GM23338 (cell line): Measurements from ENCODE around the gene NTM. TPM values are rescaled to one million over a fixed set of nuclear protein-coding genes. Genes with fewer than 3 reads are reported as not detected.

Source experiments
- ATAC-seq: fragments of 200-7000 bp; cut with Tn5 transposase; 3 replicates; pipeline ENCODE4 v1.9.1; 2020
- DNase-seq: peaks from one replicate; pipeline ENCODE4 v3.0.0-alpha.2; 2015; ENCODE audit warnings: low spot score
- H2AFZ ChIP-seq: fragments of 200-600 bp; sonication (generic); 2 replicates; pipeline ENCODE4 v1.8.0; 2016; ENCODE audit warnings: antibody characterized with exemption, mild to moderate bottlenecking, moderate library complexity
- H3F3A ChIP-seq: fragments of 200-600 bp; sonication (generic); replicated peaks from 2 replicates; pipeline ENCODE4 v1.8.0; 2017; ENCODE audit warnings: antibody characterized with exemption, mixed run types, low read depth
- H3K27ac ChIP-seq: fragments of 200-600 bp; sonication (generic); 2 replicates; pipeline ENCODE4 v1.6.1; 2016; ENCODE audit warnings: low read depth
- H3K27me3 ChIP-seq: fragments of 200-600 bp; sonication (generic); 2 replicates; pipeline ENCODE4 v1.8.0; 2016; ENCODE audit warnings: mild to moderate bottlenecking, mixed run types, moderate library complexity; ENCODE audit not compliant: insufficient read depth
- H3K36me3 ChIP-seq: fragments of 200-600 bp; sonication (generic); 2 replicates; pipeline ENCODE4 v1.8.0; 2016; ENCODE audit warnings: mild to moderate bottlenecking; ENCODE audit not compliant: insufficient read depth
- H3K4me1 ChIP-seq: fragments of 200-600 bp; sonication (generic); 2 replicates; pipeline ENCODE4 v1.8.0; 2016; ENCODE audit warnings: mild to moderate bottlenecking, moderate library complexity; ENCODE audit not compliant: insufficient read depth
- H3K4me2 ChIP-seq: fragments of 200-600 bp; sonication (generic); 2 replicates; pipeline ENCODE4 v1.7.1; 2017; ENCODE audit warnings: mixed run types
- H3K4me3 ChIP-seq: fragments of 200-600 bp; sonication (generic); 2 replicates; pipeline ENCODE4 v1.6.1; 2016; ENCODE audit warnings: mixed run types
- H3K79me2 ChIP-seq: fragments of 200-600 bp; sonication (generic); replicated peaks from 2 replicates; pipeline ENCODE4 v1.8.0; 2017; ENCODE audit warnings: mild to moderate bottlenecking; ENCODE audit not compliant: insufficient read depth
- H3K9me2 ChIP-seq: fragments of 200-600 bp; sonication (generic); 2 replicates; pipeline ENCODE4 v1.8.0; 2017; ENCODE audit not compliant: insufficient read depth
- H4K20me1 ChIP-seq: fragments of 200-600 bp; sonication (generic); replicated peaks from 2 replicates; pipeline ENCODE4 v1.8.0; 2017; ENCODE audit warnings: mild to moderate bottlenecking; ENCODE audit not compliant: insufficient read depth
- H3K27ac Mint-ChIP-seq: 2 replicates; pipeline ENCODE4 v1.8.0; 2020; ENCODE audit warnings: inconsistent platforms, mild to moderate bottlenecking, moderate library complexity, mixed read lengths
- H3K27me3 Mint-ChIP-seq: 3 replicates; pipeline ENCODE4 v1.8.0; 2022; ENCODE audit warnings: low read depth, mild to moderate bottlenecking, moderate library complexity, mixed read lengths, inconsistent platforms; ENCODE audit not compliant: insufficient read depth, poor library complexity
- H3K36me3 Mint-ChIP-seq: 3 replicates; pipeline ENCODE4 v1.8.0; 2021; ENCODE audit warnings: low read depth, mild to moderate bottlenecking, inconsistent platforms, moderate library complexity, mixed read lengths
- H3K4me1 Mint-ChIP-seq: 3 replicates; pipeline ENCODE4 v1.8.0; 2020; ENCODE audit warnings: mild to moderate bottlenecking, inconsistent platforms, mixed read lengths
- H3K4me3 Mint-ChIP-seq: 3 replicates; pipeline ENCODE4 v1.8.0; 2021; ENCODE audit warnings: moderate library complexity, mild to moderate bottlenecking, inconsistent platforms, mixed read lengths
- H3K9me3 Mint-ChIP-seq: 3 replicates; pipeline ENCODE4 v1.8.0; 2020; ENCODE audit warnings: moderate library complexity, mild to moderate bottlenecking, inconsistent platforms, mixed read lengths
- CREB1 ChIP-seq: fragments of 250-450 bp; sonication (Bioruptor Pico); IDR thresholded peaks from 2 replicates; pipeline ENCODE4 v1.5.0; 2020; ENCODE audit warnings: low read depth, mild to moderate bottlenecking, moderate library complexity
- EZH2 ChIP-seq: fragments of 200-600 bp; sonication (generic); IDR thresholded peaks from one replicate; pipeline ENCODE4 v1.8.0; 2017; ENCODE audit warnings: antibody characterized with exemption, mild to moderate bottlenecking, low read depth; ENCODE audit not compliant: unreplicated experiment
- EZH2phosphoT487 ChIP-seq: fragments of 200-600 bp; sonication (generic); IDR thresholded peaks from one replicate; pipeline ENCODE4 v1.8.1; 2018; ENCODE audit warnings: antibody characterized with exemption; ENCODE audit not compliant: unreplicated experiment
- JUNB ChIP-seq: IDR thresholded peaks from one replicate; pipeline ENCODE4 v1.6.1; 2016; ENCODE audit warnings: antibody characterized with exemption; ENCODE audit not compliant: unreplicated experiment
- NANOG ChIP-seq: IDR thresholded peaks from 2 replicates; pipeline ENCODE4 v1.6.1; 2016; ENCODE audit warnings: antibody characterized with exemption, borderline replicate concordance
- POLR2AphosphoS5 ChIP-seq: IDR thresholded peaks from 2 replicates; pipeline ENCODE4 v1.6.1; 2016; ENCODE audit warnings: antibody characterized with exemption, low read depth
- STAT1 ChIP-seq: IDR thresholded peaks from one replicate; pipeline ENCODE4 v1.6.1; 2016; ENCODE audit warnings: antibody characterized with exemption; ENCODE audit not compliant: unreplicated experiment
- ZNF114 ChIP-seq: fragments of 250-450 bp; sonication (Bioruptor Pico); IDR thresholded peaks from 2 replicates; pipeline ENCODE4 v1.5.0; 2020; ENCODE audit warnings: mild to moderate bottlenecking, moderate library complexity
- ZNF331 ChIP-seq: fragments of 250-450 bp; sonication (Bioruptor Pico); IDR thresholded peaks from 2 replicates; pipeline ENCODE4 v1.5.0; 2020; ENCODE audit warnings: low read depth, mild to moderate bottlenecking, moderate library complexity
- polyA plus RNA-seq: library from polyadenylated mRNA; unstranded; fragments of >200 nt; fragmentation: Nextera tagmentation; extraction: Ambion mirVana; gene quantifications from 2 replicates; pipeline ENCODE4 v1.2.1, GENCODE V29; 2016
- total RNA-seq: library from RNA; depleted of rRNA; stranded (reverse); fragments of >200 nt; shearing (Covaris generic); gene quantifications from 2 replicates; pipeline ENCODE4 v1.2.3, GENCODE V29; 2014
- TF ChIP-seq, protein P1 (sequence below): IDR thresholded peaks from 2 replicates; pipeline ENCODE4 v1.6.1; 2016; ENCODE audit warnings: antibody characterized with exemption
- TF ChIP-seq, protein P2 (sequence below): IDR thresholded peaks from one replicate; pipeline ENCODE4 v1.6.1; 2018; ENCODE audit warnings: antibody characterized with exemption; ENCODE audit not compliant: unreplicated experiment
- TF ChIP-seq, protein P3 (sequence below): fragments of 250-450 bp; sonication (Bioruptor Pico); IDR thresholded peaks from 2 replicates; pipeline ENCODE4 v1.5.0; 2020; ENCODE audit warnings: mild to moderate bottlenecking, moderate library complexity
- TF ChIP-seq, protein P4 (sequence below), 2 experiments: fragments of 200-600 bp in 1 of 2; sonication (generic) in 1 of 2; conservative IDR thresholded peaks; 2 replicates each; pipeline versions ENCODE4 v1.5.1 to v1.6.1; 2016 to 2017; ENCODE audit warnings: antibody characterized with exemption in 2 of 2, low read depth in 2 of 2, mild to moderate bottlenecking in 2 of 2, moderate library complexity in 1 of 2

The NTM gene
- total and polyA plus RNA-seq, 2 experiments from 2014 or later, result 10.6 to 14.6 TPM

DNA sequence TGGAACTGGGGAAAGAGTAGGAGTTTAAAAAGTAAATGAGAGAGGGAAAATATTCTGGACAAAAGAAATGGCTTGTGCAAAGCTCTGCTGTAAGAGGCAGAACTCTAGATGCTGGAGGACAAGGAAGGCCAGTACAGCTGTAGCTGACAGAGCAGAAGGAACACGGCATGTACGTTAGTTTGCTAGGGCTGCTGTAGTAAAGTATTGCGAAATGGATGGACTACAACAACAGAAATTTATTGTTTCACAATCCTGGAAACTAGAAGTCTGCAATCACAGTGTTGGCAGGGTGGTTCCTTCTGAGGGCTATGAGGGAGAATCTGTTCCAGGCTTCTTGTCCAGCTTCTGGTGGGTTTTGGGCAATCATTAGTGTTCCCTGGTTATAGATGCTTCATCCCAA is 454.4 kb downstream of the NTM start:
- Histone ChIP-seq H3K27me3 (no peaks in the 10 kb centered on the region), H3K9me2 (peaks cover 10% of the 10 kb centered on the region; the same call in 1 of the 2 replicates), H3K4me2 (no peak overlapping the region), H3K4me1 (peaks cover 9% of the 10 kb centered on the region), H4K20me1 (no peaks in the 10 kb centered on the region), H3K36me3 (no peaks in the 10 kb centered on the region), H3K4me3 (no peak overlapping the region), H2AFZ (no peak overlapping the region), H3K79me2 (no peaks in the 10 kb centered on the region), H3F3A (no peaks in the 10 kb centered on the region), H3K27ac (no peak overlapping the region)
- no peak for TF ChIP-seq EZH2
- TF ChIP-seq ZNF114 (CRISPR knock-in tag), result no peak
- no peak for TF ChIP-seq ZNF331 (CRISPR knock-in tag)
- TF ChIP-seq JUNB, result no peak
- TF ChIP-seq, protein P1, sequence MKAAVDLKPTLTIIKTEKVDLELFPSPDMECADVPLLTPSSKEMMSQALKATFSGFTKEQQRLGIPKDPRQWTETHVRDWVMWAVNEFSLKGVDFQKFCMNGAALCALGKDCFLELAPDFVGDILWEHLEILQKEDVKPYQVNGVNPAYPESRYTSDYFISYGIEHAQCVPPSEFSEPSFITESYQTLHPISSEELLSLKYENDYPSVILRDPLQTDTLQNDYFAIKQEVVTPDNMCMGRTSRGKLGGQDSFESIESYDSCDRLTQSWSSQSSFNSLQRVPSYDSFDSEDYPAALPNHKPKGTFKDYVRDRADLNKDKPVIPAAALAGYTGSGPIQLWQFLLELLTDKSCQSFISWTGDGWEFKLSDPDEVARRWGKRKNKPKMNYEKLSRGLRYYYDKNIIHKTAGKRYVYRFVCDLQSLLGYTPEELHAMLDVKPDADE, result no peak
- TF ChIP-seq, protein P2, sequence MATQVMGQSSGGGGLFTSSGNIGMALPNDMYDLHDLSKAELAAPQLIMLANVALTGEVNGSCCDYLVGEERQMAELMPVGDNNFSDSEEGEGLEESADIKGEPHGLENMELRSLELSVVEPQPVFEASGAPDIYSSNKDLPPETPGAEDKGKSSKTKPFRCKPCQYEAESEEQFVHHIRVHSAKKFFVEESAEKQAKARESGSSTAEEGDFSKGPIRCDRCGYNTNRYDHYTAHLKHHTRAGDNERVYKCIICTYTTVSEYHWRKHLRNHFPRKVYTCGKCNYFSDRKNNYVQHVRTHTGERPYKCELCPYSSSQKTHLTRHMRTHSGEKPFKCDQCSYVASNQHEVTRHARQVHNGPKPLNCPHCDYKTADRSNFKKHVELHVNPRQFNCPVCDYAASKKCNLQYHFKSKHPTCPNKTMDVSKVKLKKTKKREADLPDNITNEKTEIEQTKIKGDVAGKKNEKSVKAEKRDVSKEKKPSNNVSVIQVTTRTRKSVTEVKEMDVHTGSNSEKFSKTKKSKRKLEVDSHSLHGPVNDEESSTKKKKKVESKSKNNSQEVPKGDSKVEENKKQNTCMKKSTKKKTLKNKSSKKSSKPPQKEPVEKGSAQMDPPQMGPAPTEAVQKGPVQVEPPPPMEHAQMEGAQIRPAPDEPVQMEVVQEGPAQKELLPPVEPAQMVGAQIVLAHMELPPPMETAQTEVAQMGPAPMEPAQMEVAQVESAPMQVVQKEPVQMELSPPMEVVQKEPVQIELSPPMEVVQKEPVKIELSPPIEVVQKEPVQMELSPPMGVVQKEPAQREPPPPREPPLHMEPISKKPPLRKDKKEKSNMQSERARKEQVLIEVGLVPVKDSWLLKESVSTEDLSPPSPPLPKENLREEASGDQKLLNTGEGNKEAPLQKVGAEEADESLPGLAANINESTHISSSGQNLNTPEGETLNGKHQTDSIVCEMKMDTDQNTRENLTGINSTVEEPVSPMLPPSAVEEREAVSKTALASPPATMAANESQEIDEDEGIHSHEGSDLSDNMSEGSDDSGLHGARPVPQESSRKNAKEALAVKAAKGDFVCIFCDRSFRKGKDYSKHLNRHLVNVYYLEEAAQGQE, result no peak
- TF ChIP-seq, protein P3, sequence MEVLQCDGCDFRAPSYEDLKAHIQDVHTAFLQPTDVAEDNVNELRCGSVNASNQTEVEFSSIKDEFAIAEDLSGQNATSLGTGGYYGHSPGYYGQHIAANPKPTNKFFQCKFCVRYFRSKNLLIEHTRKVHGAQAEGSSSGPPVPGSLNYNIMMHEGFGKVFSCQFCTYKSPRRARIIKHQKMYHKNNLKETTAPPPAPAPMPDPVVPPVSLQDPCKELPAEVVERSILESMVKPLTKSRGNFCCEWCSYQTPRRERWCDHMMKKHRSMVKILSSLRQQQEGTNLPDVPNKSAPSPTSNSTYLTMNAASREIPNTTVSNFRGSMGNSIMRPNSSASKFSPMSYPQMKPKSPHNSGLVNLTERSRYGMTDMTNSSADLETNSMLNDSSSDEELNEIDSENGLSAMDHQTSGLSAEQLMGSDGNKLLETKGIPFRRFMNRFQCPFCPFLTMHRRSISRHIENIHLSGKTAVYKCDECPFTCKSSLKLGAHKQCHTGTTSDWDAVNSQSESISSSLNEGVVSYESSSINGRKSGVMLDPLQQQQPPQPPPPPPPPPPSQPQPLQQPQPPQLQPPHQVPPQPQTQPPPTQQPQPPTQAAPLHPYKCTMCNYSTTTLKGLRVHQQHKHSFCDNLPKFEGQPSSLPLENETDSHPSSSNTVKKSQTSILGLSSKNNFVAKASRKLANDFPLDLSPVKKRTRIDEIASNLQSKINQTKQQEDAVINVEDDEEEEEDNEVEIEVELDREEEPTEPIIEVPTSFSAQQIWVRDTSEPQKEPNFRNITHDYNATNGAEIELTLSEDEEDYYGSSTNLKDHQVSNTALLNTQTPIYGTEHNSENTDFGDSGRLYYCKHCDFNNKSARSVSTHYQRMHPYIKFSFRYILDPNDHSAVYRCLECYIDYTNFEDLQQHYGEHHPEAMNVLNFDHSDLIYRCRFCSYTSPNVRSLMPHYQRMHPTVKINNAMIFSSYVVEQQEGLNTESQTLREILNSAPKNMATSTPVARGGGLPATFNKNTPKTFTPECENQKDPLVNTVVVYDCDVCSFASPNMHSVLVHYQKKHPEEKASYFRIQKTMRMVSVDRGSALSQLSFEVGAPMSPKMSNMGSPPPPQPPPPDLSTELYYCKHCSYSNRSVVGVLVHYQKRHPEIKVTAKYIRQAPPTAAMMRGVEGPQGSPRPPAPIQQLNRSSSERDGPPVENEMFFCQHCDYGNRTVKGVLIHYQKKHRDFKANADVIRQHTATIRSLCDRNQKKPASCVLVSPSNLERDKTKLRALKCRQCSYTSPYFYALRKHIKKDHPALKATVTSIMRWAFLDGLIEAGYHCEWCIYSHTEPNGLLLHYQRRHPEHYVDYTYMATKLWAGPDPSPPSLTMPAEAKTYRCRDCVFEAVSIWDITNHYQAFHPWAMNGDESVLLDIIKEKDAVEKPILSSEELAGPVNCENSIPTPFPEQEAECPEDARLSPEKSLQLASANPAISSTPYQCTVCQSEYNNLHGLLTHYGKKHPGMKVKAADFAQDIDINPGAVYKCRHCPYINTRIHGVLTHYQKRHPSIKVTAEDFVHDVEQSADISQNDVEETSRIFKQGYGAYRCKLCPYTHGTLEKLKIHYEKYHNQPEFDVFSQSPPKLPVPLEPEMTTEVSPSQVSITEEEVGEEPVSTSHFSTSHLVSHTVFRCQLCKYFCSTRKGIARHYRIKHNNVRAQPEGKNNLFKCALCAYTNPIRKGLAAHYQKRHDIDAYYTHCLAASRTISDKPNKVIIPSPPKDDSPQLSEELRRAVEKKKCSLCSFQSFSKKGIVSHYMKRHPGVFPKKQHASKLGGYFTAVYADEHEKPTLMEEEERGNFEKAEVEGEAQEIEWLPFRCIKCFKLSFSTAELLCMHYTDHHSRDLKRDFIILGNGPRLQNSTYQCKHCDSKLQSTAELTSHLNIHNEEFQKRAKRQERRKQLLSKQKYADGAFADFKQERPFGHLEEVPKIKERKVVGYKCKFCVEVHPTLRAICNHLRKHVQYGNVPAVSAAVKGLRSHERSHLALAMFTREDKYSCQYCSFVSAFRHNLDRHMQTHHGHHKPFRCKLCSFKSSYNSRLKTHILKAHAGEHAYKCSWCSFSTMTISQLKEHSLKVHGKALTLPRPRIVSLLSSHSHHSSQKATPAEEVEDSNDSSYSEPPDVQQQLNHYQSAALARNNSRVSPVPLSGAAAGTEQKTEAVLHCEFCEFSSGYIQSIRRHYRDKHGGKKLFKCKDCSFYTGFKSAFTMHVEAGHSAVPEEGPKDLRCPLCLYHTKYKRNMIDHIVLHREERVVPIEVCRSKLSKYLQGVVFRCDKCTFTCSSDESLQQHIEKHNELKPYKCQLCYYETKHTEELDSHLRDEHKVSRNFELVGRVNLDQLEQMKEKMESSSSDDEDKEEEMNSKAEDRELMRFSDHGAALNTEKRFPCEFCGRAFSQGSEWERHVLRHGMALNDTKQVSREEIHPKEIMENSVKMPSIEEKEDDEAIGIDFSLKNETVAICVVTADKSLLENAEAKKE, result no peak
- TF ChIP-seq, protein P4, sequence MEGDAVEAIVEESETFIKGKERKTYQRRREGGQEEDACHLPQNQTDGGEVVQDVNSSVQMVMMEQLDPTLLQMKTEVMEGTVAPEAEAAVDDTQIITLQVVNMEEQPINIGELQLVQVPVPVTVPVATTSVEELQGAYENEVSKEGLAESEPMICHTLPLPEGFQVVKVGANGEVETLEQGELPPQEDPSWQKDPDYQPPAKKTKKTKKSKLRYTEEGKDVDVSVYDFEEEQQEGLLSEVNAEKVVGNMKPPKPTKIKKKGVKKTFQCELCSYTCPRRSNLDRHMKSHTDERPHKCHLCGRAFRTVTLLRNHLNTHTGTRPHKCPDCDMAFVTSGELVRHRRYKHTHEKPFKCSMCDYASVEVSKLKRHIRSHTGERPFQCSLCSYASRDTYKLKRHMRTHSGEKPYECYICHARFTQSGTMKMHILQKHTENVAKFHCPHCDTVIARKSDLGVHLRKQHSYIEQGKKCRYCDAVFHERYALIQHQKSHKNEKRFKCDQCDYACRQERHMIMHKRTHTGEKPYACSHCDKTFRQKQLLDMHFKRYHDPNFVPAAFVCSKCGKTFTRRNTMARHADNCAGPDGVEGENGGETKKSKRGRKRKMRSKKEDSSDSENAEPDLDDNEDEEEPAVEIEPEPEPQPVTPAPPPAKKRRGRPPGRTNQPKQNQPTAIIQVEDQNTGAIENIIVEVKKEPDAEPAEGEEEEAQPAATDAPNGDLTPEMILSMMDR (conservative IDR thresholded peaks at IDR 0.05; ENCODE audit: low read depth in 2 of 2), result no peak
- no peak for TF ChIP-seq POLR2AphosphoS5
- no peak for TF ChIP-seq NANOG
- no peak for TF ChIP-seq EZH2phosphoT487
- no peak for TF ChIP-seq CREB1
- TF ChIP-seq STAT1, result no peak
- Mint-ChIP-seq H3K27ac (no peak overlapping the region), H3K27me3 (peaks cover 6% of the 10 kb centered on the region), H3K4me3 (no peak overlapping the region), H3K36me3 (no peaks in the 10 kb centered on the region), H3K4me1 (peaks cover 15% of the 10 kb centered on the region), H3K9me3 (no peaks in the 10 kb centered on the region)
- no peak for DNase-seq
- ATAC-seq, result no peak
